MCF 10A (cell line): Measurements from ENCODE around the gene ARF1. TPM values are rescaled to one million over a fixed set of nuclear protein-coding genes. Genes with fewer than 3 reads are reported as not detected.

Source experiments
- BruUV-seq: library from RNA; stranded (reverse); fragments of 400-500 nt; replicated peaks from 2 replicates; lab custom pipeline; 2021; lab: Mats Ljungman, UMichigan
- CTCF ChIA-PET: fragments of 300-600 bp; sonication (Branson Sonifier 250); formaldehyde crosslinking; extraction: SDS; loops from one replicate; lab custom pipeline; 2021; ENCODE audit warnings: antibody characterized with exemption, inconsistent platforms; lab: Yijun Ruan, JAX
- POLR2A ChIA-PET: fragments of 300-600, 350-650 bp; sonication (Branson Sonifier 250); formaldehyde crosslinking; extraction: SDS; loops from one replicate; lab custom pipeline; 2020; ENCODE audit warnings: antibody characterized with exemption, inconsistent platforms; lab: Yijun Ruan, JAX
- DNase-seq: peaks from one replicate; pipeline ENCODE4 v3.0.0-alpha.2; 2018; ENCODE audit not compliant: unreplicated experiment
- H3K27ac Mint-ChIP-seq: one replicate; pipeline ENCODE4 v1.8.0; 2022; ENCODE audit warnings: mild to moderate bottlenecking, low read depth, mixed read lengths; ENCODE audit not compliant: unreplicated experiment
- H3K27me3 Mint-ChIP-seq: one replicate; pipeline ENCODE4 v1.8.0; 2022; ENCODE audit warnings: mixed read lengths; ENCODE audit not compliant: insufficient read depth, unreplicated experiment
- H3K36me3 Mint-ChIP-seq: one replicate; pipeline ENCODE4 v1.8.0; 2022; ENCODE audit warnings: mild to moderate bottlenecking, moderate library complexity, mixed read lengths; ENCODE audit not compliant: insufficient read depth, unreplicated experiment
- H3K4me1 Mint-ChIP-seq: one replicate; pipeline ENCODE4 v1.8.0; 2022; ENCODE audit warnings: mixed read lengths; ENCODE audit not compliant: insufficient read depth, unreplicated experiment
- H3K4me3 Mint-ChIP-seq: one replicate; pipeline ENCODE4 v1.8.0; 2022; ENCODE audit warnings: mild to moderate bottlenecking, moderate library complexity, mixed read lengths; ENCODE audit not compliant: unreplicated experiment
- H3K9me3 Mint-ChIP-seq: one replicate; pipeline ENCODE4 v1.8.0; 2022; ENCODE audit warnings: mixed read lengths; ENCODE audit not compliant: unreplicated experiment
- intact Hi-C: fragments of 100-400 bp; cut with micrococcal nuclease; formaldehyde crosslinking; loops from 2 replicates; pipeline ENCODE4 v1.14.1; 2022
- microRNA-seq: library from miRNA; unstranded; fragments of <30 nt; microRNA quantifications from one replicate; pipeline ENCODE4 v1.2.0, GENCODE V29; 2022
- total RNA-seq: library from RNA; stranded (reverse); gene quantifications from 2 replicates; pipeline ENCODE4 v1.2.3, GENCODE V29; 2022
- TF ChIP-seq, protein P1 (sequence below): fragments of 200-600 bp; IDR thresholded peaks from one replicate; pipeline ENCODE4 v1.8.0; 2022; ENCODE audit warnings: antibody characterized with exemption, mild to moderate bottlenecking; ENCODE audit not compliant: unreplicated experiment

The ARF1 gene
- total RNA-seq, 1 experiment from 2014 or later = 870 TPM

- peaks cover 45% of the 10 kb centered on the region for H3K36me3 Mint-ChIP-seq
- TF ChIP-seq, protein P1, sequence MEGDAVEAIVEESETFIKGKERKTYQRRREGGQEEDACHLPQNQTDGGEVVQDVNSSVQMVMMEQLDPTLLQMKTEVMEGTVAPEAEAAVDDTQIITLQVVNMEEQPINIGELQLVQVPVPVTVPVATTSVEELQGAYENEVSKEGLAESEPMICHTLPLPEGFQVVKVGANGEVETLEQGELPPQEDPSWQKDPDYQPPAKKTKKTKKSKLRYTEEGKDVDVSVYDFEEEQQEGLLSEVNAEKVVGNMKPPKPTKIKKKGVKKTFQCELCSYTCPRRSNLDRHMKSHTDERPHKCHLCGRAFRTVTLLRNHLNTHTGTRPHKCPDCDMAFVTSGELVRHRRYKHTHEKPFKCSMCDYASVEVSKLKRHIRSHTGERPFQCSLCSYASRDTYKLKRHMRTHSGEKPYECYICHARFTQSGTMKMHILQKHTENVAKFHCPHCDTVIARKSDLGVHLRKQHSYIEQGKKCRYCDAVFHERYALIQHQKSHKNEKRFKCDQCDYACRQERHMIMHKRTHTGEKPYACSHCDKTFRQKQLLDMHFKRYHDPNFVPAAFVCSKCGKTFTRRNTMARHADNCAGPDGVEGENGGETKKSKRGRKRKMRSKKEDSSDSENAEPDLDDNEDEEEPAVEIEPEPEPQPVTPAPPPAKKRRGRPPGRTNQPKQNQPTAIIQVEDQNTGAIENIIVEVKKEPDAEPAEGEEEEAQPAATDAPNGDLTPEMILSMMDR = no peak
- H3K27me3 Mint-ChIP-seq = no peaks in the 10 kb centered on the region
- peak; percentile 43 for DNase-seq
- no peak overlapping the region for H3K4me3 Mint-ChIP-seq
- peaks cover 45% of the 10 kb centered on the region for H3K4me1 Mint-ChIP-seq
- ChIA-PET POLR2A (interaction anchor here (1.3 to 8.9 kb wide), 3 partner anchors 7 to 16 kb away, joined by 4 to 137 read pairs (median 76); partner anchors contain the start of genes GUK1 and IBA57), CTCF (interaction anchor here (0.6 to 2.5 kb wide), 3 partner anchors 17 to 24 kb away, joined by 3 to 17 read pairs (median 5); partner anchors contain the start of gene IBA57)
- H3K27ac Mint-ChIP-seq = peak overlapping the region; percentile 83
- no TSS peak for BruUV-seq
- H3K9me3 Mint-ChIP-seq = no peaks in the 10 kb centered on the region
- intact Hi-C loops = no loop called here
Observed at GRCh38 chr1:228148196-228148861, 65.8 kb downstream of the ARF1 start.

Small RNAs within 50 kb of the gene (microRNA-seq; reads per million reads assigned to microRNA genes)
- 8.2 reads per million, percentile 44 among the genes with 10 or more reads in this experiment for gene MIR3620

Other genes with a start within 250 kb of the ARF1 start
- gene WNT9A, start 134.8 kb upstream of the ARF1 start, total RNA-seq = 2.6 and 6.6 TPM in 2 replicates
- 0.10 TPM in 1 of 2 replicates, not detected in the other for gene WNT3A, start 75.7 kb upstream of the ARF1 start, total RNA-seq
- 48.9 and 49.2 TPM in 2 replicates for gene C1orf35, start 20.6 kb downstream of the ARF1 start, total RNA-seq
- 85.4 and 111 TPM in 2 replicates for gene MRPL55, start 26.6 kb downstream of the ARF1 start, total RNA-seq
- gene GUK1, start 57.6 kb downstream of the ARF1 start, total RNA-seq = 495 and 510 TPM in 2 replicates
- 9.0 and 18.5 TPM in 2 replicates for gene GJC2, start 67.2 kb downstream of the ARF1 start, total RNA-seq
- 12.0 and 16.5 TPM in 2 replicates for gene IBA57, start 83.1 kb downstream of the ARF1 start, total RNA-seq
- gene OBSCN, start 125.3 kb downstream of the ARF1 start, total RNA-seq = 22.6 and 29.6 TPM in 2 replicates